Measurements from ENCODE around the gene DCLK1. TPM values are rescaled to one million over a fixed set of nuclear protein-coding genes. Genes with fewer than 3 reads are reported as not detected.
A peak's percentile ranks its signal among the peaks of the same experiment; 100 is the strongest.

DCLK1 gene
- total RNA-seq, 1 experiment from 2014 or later, result 1.4 TPM

DNA sequence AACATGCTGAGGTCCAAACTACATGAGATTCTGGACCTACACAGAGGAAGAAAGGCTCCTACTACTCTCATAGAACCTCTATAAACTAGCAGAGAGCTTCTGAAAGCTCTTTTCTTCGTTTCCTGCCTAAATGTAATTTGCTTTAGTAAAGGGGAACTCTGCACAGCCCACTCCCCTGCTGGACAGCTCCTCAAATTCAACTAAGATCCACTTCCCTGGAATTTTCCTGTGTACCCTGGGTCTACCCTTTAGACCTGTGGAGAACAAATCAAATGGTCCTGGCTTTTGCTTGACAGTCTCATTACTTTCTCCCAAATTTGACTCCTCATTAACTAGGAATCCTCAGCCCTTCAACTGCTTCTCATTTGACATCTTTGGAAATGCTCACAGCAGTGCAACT lies 3.5 kb upstream of the DCLK1 start:
- Histone ChIP-seq H3F3A (ENCODE audit: insufficient read depth, low read depth) (no peaks in the 10 kb centered on the region), H2AFZ (no peak overlapping the region), H3K4me3 (no peak overlapping the region), H3K27ac (no peak overlapping the region), H3K4me1 (replicated peaks; ENCODE audit: insufficient read depth) (no peaks in the 10 kb centered on the region), H3K9me3 (ENCODE audit: insufficient read depth, low read depth) (no peaks in the 10 kb centered on the region), H3K79me2 (ENCODE audit: low read depth) (no peaks in the 10 kb centered on the region), H3K36me3 (ENCODE audit: low read depth) (no peaks in the 10 kb centered on the region), H4K20me1 (ENCODE audit: insufficient read depth) (no peaks in the 10 kb centered on the region), H3K4me2 (no peak overlapping the region), H3K9me2 (ENCODE audit: insufficient read depth) (no peaks in the 10 kb centered on the region), H3K27me3 (ENCODE audit: insufficient read depth, low read depth) (peaks cover 18% of the 10 kb centered on the region)
- DNase-seq, result no peak
- CTCF ChIA-PET, result no interaction called here
- intact Hi-C loops (cut with micrococcal nuclease; ENCODE audit: unreplicated experiment), result no loop called here
- no peak for TF ChIP-seq EZH2 (IDR thresholded peaks at IDR 0.05; ENCODE audit: low read depth)
- TF ChIP-seq, protein P1, sequence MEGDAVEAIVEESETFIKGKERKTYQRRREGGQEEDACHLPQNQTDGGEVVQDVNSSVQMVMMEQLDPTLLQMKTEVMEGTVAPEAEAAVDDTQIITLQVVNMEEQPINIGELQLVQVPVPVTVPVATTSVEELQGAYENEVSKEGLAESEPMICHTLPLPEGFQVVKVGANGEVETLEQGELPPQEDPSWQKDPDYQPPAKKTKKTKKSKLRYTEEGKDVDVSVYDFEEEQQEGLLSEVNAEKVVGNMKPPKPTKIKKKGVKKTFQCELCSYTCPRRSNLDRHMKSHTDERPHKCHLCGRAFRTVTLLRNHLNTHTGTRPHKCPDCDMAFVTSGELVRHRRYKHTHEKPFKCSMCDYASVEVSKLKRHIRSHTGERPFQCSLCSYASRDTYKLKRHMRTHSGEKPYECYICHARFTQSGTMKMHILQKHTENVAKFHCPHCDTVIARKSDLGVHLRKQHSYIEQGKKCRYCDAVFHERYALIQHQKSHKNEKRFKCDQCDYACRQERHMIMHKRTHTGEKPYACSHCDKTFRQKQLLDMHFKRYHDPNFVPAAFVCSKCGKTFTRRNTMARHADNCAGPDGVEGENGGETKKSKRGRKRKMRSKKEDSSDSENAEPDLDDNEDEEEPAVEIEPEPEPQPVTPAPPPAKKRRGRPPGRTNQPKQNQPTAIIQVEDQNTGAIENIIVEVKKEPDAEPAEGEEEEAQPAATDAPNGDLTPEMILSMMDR (conservative IDR thresholded peaks at IDR 0.05), result no peak
- POLR2A ChIA-PET (ENCODE audit: unreplicated experiment), result no interaction called here
- no TSS peak for BruUV-seq (replicated peaks)

- CTCF ChIA-PET, result no interaction called here
These were observed 2.9 kb upstream of the DCLK1 start for GRCh38 chr13:36133950-36134626.

DNA sequence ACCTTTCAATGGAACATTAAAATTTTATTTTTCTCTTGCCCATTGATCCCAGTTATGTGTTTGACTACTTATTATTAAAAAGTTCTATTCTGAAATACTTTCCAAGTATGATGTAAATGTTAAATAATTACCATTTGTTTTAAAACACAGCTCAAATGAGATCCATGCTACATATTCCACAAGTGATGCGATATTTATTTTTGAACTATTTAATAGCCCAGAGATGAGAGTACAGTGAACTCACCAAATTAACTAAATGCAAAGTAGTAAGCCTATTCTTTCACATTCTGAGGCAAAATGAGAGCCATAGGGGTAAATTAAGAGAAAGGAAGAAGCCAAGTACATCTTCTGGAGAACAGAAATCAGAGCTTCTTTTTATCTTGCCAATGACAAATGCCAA lies 1.2 kb upstream of the DCLK1 start:
- H3F3A ChIP-seq (ENCODE audit: insufficient read depth, low read depth), result no peaks in the 10 kb centered on the region
- peaks cover 25% of the 10 kb centered on the region for H3K27me3 ChIP-seq (ENCODE audit: insufficient read depth, low read depth)
- H3K4me2 ChIP-seq, result no peak overlapping the region
- no peak overlapping the region for H3K27ac ChIP-seq
- BruUV-seq (replicated peaks), result no TSS peak
- no peaks in the 10 kb centered on the region for H3K4me1 ChIP-seq (replicated peaks; ENCODE audit: insufficient read depth)
- intact Hi-C loops (cut with micrococcal nuclease; ENCODE audit: unreplicated experiment), result no loop called here
- no peak for DNase-seq
- H4K20me1 ChIP-seq (ENCODE audit: insufficient read depth), result no peaks in the 10 kb centered on the region
- H3K9me2 ChIP-seq (ENCODE audit: insufficient read depth), result no peaks in the 10 kb centered on the region
- POLR2A ChIA-PET (ENCODE audit: unreplicated experiment), result no interaction called here
- H3K9me3 ChIP-seq (ENCODE audit: insufficient read depth, low read depth), result no peaks in the 10 kb centered on the region
- H3K36me3 ChIP-seq (ENCODE audit: low read depth), result no peaks in the 10 kb centered on the region
- no peak for TF ChIP-seq EZH2 (IDR thresholded peaks at IDR 0.05; ENCODE audit: low read depth)
- H3K4me3 ChIP-seq, result no peak overlapping the region
- CTCF ChIA-PET, result no interaction called here
- H3K79me2 ChIP-seq (ENCODE audit: low read depth), result no peaks in the 10 kb centered on the region
- H2AFZ ChIP-seq, result no peak overlapping the region

More at GRCh38 chr13:36133950-36134626, 2.9 kb upstream of the DCLK1 start:
- Histone ChIP-seq H3K4me1 (replicated peaks; ENCODE audit: insufficient read depth) (no peaks in the 10 kb centered on the region), H3K27ac (no peak overlapping the region), H3K79me2 (ENCODE audit: low read depth) (no peaks in the 10 kb centered on the region), H4K20me1 (ENCODE audit: insufficient read depth) (no peaks in the 10 kb centered on the region), H3K4me3 (no peak overlapping the region), H3K36me3 (ENCODE audit: low read depth) (no peaks in the 10 kb centered on the region), H3F3A (ENCODE audit: insufficient read depth, low read depth) (no peaks in the 10 kb centered on the region), H3K9me2 (ENCODE audit: insufficient read depth) (no peaks in the 10 kb centered on the region), H3K9me3 (ENCODE audit: insufficient read depth, low read depth) (no peaks in the 10 kb centered on the region), H2AFZ (no peak overlapping the region), H3K27me3 (ENCODE audit: insufficient read depth, low read depth) (peaks cover 24% of the 10 kb centered on the region), H3K4me2 (no peak overlapping the region)
- intact Hi-C loops (cut with micrococcal nuclease; ENCODE audit: unreplicated experiment), result no loop called here
- DNase-seq, result no peak
- BruUV-seq (replicated peaks), result no TSS peak
- TF ChIP-seq, protein P1 (conservative IDR thresholded peaks at IDR 0.05), result no peak
- no peak for TF ChIP-seq EZH2 (IDR thresholded peaks at IDR 0.05; ENCODE audit: low read depth)
- POLR2A ChIA-PET (ENCODE audit: unreplicated experiment), result no interaction called here

DNA sequence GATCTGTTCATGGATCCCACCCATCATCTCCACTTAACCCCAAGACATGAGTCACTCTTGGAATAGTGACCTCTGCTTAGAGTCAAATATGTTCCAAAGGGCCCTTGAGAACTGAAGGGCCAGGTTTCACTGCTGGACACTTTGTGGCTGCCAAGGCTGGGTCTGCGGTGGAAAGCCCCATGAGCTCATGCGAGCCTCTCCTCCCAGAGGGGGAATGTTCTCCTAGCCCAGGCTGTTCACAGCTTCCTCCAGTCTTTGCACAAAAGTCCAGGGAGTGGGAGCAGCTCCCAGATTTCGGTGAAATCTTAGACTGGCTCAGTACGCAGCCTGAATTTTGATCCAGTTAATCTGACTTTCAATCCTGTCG lies 732 bp upstream of the DCLK1 start:
- H3F3A ChIP-seq (ENCODE audit: insufficient read depth, low read depth), result no peaks in the 10 kb centered on the region
- no peak for DNase-seq
- H3K79me2 ChIP-seq (ENCODE audit: low read depth), result no peaks in the 10 kb centered on the region
- no peaks in the 10 kb centered on the region for H4K20me1 ChIP-seq (ENCODE audit: insufficient read depth)
- no peak overlapping the region for H3K27ac ChIP-seq
- H3K4me2 ChIP-seq, result peak overlapping the region; percentile 78; the same call in 1 of the 2 replicates
- intact Hi-C loops (cut with micrococcal nuclease; ENCODE audit: unreplicated experiment), result no loop called here
- H3K4me1 ChIP-seq (replicated peaks; ENCODE audit: insufficient read depth), result no peaks in the 10 kb centered on the region
- H2AFZ ChIP-seq, result no peak overlapping the region
- ChIA-PET CTCF (no interaction called here), POLR2A (ENCODE audit: unreplicated experiment) (no interaction called here)
- TF ChIP-seq, protein P1 (conservative IDR thresholded peaks at IDR 0.05), result no peak
- TF ChIP-seq EZH2 (IDR thresholded peaks at IDR 0.05; ENCODE audit: low read depth), result no peak
- H3K36me3 ChIP-seq (ENCODE audit: low read depth), result no peaks in the 10 kb centered on the region
- H3K9me3 ChIP-seq (ENCODE audit: insufficient read depth, low read depth), result no peaks in the 10 kb centered on the region
- no peak overlapping the region for H3K4me3 ChIP-seq
- H3K9me2 ChIP-seq (ENCODE audit: insufficient read depth), result no peaks in the 10 kb centered on the region
- BruUV-seq (replicated peaks), result no TSS peak
- peaks cover 25% of the 10 kb centered on the region for H3K27me3 ChIP-seq (ENCODE audit: insufficient read depth, low read depth)
